HepG2 (cell line): Measurements from ENCODE around the gene CHST12. TPM values are rescaled to one million over a fixed set of nuclear protein-coding genes. Genes with fewer than 3 reads are reported as not detected.

Experiments
- ATAC-seq: fragments of 200-7000 bp; cut with Tn5 transposase; 3 replicates; pipeline ENCODE4 v1.9.1; 2020; ENCODE audit warnings: mild to moderate bottlenecking, moderate library complexity
- BruUV-seq: library from RNA; stranded (reverse); fragments of 400-500 nt; replicated peaks from 2 replicates; lab custom pipeline; 2021; lab: Mats Ljungman, UMichigan
- CTCF ChIA-PET: fragments of 300-600 bp; formaldehyde crosslinking; extraction: SDS; loops from one replicate; lab custom pipeline; 2021; ENCODE audit warnings: low total read pairs, inconsistent platforms, low intra/inter-chr PET ratio; lab: Yijun Ruan, JAX
- POLR2A ChIA-PET: fragments of 350-600 bp; sonication (Branson Sonifier 250); formaldehyde crosslinking; loops from one replicate; lab custom pipeline; 2020; ENCODE audit warnings: antibody characterized with exemption, inconsistent platforms; lab: Yijun Ruan, JAX
- DNase-seq: peaks from one replicate; pipeline ENCODE4 v3.0.0-alpha.2; 2015; ENCODE audit warnings: low spot score
- FAIRE-seq: peaks from 3 replicates; lab custom pipeline; 2011; peaks lifted over from hg19 to GRCh38; lab: Jason Lieb, UNC
- H2AFZ ChIP-seq: one replicate; pipeline ENCODE4 v1.6.1; 2011; ENCODE audit warnings: low read length, inconsistent platforms
- H3K27ac ChIP-seq: fragments of 300-600 bp; 3 replicates; pipeline ENCODE4 v1.8.0; 2011; ENCODE audit warnings: mixed run types, mild to moderate bottlenecking, mixed read lengths, low read length, inconsistent platforms; ENCODE audit not compliant: insufficient read depth; ENCODE audit errors: extremely low read length
- H3K27me3 ChIP-seq, 2 experiments: fragments of 200-600 bp in 1 of 2; 2 replicates in 1 of 2; 3 replicates in 1 of 2; pipeline versions ENCODE4 v1.6.0 to v1.8.0; 2011; ENCODE audit warnings: low read length in 2 of 2, mild to moderate bottlenecking in 2 of 2, moderate library complexity in 2 of 2, inconsistent platforms in 1 of 2; ENCODE audit not compliant: insufficient read depth in 2 of 2, control insufficient read depth in 1 of 2
- H3K36me3 ChIP-seq, 2 experiments: fragments of 200-600 bp in 1 of 2; replicated peaks in 1 of 2; 2 replicates in 1 of 2; 3 replicates in 1 of 2; pipeline versions ENCODE4 v1.5.1 to v1.8.0; 2011; ENCODE audit warnings: low read length in 2 of 2, inconsistent platforms in 1 of 2; ENCODE audit not compliant: insufficient read depth in 2 of 2, control insufficient read depth in 1 of 2
- H3K4me1 ChIP-seq: 2 replicates; pipeline ENCODE4 v1.5.1; 2012; ENCODE audit warnings: low read length, inconsistent platforms; ENCODE audit not compliant: insufficient read depth
- H3K4me2 ChIP-seq: 2 replicates; pipeline ENCODE4 v1.6.0; 2011; ENCODE audit warnings: low read depth, low read length, inconsistent platforms
- H3K4me3 ChIP-seq, 3 experiments: fragments of 200-600 bp in 1 of 3; sonication (generic), shearing (Covaris generic) in 1 of 3; replicated peaks in 1 of 3; 2 replicates each; pipeline ENCODE4 v1.5.1; 2011 to 2016; ENCODE audit warnings: low read length in 3 of 3, inconsistent platforms in 2 of 3, low read depth in 2 of 3, mild to moderate bottlenecking in 2 of 3, control low read depth in 1 of 3, mixed read lengths in 1 of 3; ENCODE audit not compliant: insufficient read depth in 1 of 3
- H3K79me2 ChIP-seq: one replicate; pipeline ENCODE4 v1.6.1; 2011; ENCODE audit warnings: low read length, inconsistent platforms; ENCODE audit not compliant: insufficient read depth
- H3K9ac ChIP-seq: 2 replicates; pipeline ENCODE4 v1.6.0; 2011; ENCODE audit warnings: mild to moderate bottlenecking, low read depth, low read length, inconsistent platforms; ENCODE audit not compliant: insufficient read depth
- H3K9me3 ChIP-seq: 2 replicates; pipeline ENCODE4 v1.5.1; 2012; ENCODE audit warnings: mild to moderate bottlenecking, low read length
- H4K20me1 ChIP-seq: 2 replicates; pipeline ENCODE4 v1.6.0; 2011; ENCODE audit warnings: inconsistent platforms, mild to moderate bottlenecking, low read length, moderate library complexity; ENCODE audit not compliant: insufficient read depth
- ARID3A ChIP-seq: IDR thresholded peaks from 2 replicates; pipeline ENCODE4 v1.6.1; 2012; ENCODE audit warnings: low read depth, low read length, improper control_type of control experiment
- ATF4 ChIP-seq, 2 experiments: fragments of 450-650 bp in 1 of 2; sonication (generic) in 1 of 2; formaldehyde crosslinking; IDR thresholded peaks; 2 replicates each; pipeline versions ENCODE4 v1.5.0 to v1.8.0; 2020 to 2022; ENCODE audit warnings: mild to moderate bottlenecking in 1 of 2, missing genetic modification reagents in 1 of 2
- CREBL2 ChIP-seq: sonication (generic); formaldehyde crosslinking; IDR thresholded peaks from 2 replicates; pipeline ENCODE4 v1.8.1; 2023; ENCODE audit warnings: missing genetic modification reagents, mild to moderate bottlenecking, borderline replicate concordance
- ETV5 ChIP-seq: IDR thresholded peaks from 2 replicates; pipeline ENCODE4 v1.6.1; 2018; ENCODE audit warnings: missing biosample characterization, missing genetic modification reagents, inconsistent platforms, borderline replicate concordance
- MAFF ChIP-seq: IDR thresholded peaks from 2 replicates; pipeline ENCODE4 v1.6.1; 2011; ENCODE audit warnings: low read depth, low read length, improper control_type of control experiment
- RAD51 ChIP-seq: fragments of 450-650 bp; IDR thresholded peaks from 2 replicates; pipeline ENCODE4 v1.6.1; 2016; ENCODE audit warnings: borderline replicate concordance
- REXO4 ChIP-seq: sonication (generic); formaldehyde crosslinking; IDR thresholded peaks from 2 replicates; pipeline ENCODE4 v1.8.0; 2022; ENCODE audit warnings: missing genetic modification reagents, mild to moderate bottlenecking, borderline replicate concordance
- RXRB ChIP-seq: IDR thresholded peaks from 2 replicates; pipeline ENCODE4 v1.6.1; 2016; ENCODE audit warnings: borderline replicate concordance, missing genetic modification reagents, missing compliant biosample characterization
- SOX6 ChIP-seq, 2 experiments: fragments of 450-650 bp in 1 of 2; sonication (generic) in 1 of 2; formaldehyde crosslinking in 1 of 2; IDR thresholded peaks; 2 replicates each; pipeline versions ENCODE4 v1.4.0 to v1.6.1; 2017 to 2020; ENCODE audit warnings: antibody characterized with exemption in 1 of 2, mild to moderate bottlenecking in 1 of 2, missing genetic modification reagents in 1 of 2
- ZNF569 ChIP-seq: sonication (generic); formaldehyde crosslinking; IDR thresholded peaks from 2 replicates; pipeline ENCODE4 v1.5.0; 2020; ENCODE audit warnings: mild to moderate bottlenecking, missing genetic modification reagents, moderate library complexity, borderline replicate concordance
- ZNF646 ChIP-seq: sonication (generic); formaldehyde crosslinking; IDR thresholded peaks from 2 replicates; pipeline ENCODE4 v1.9.0; 2021; ENCODE audit warnings: mild to moderate bottlenecking, missing genetic modification reagents
- WGBS: methylation state at CpG from one replicate; pipeline ENCODE4 v1.1.6; 2017; ENCODE audit warnings: low lambda C conversion rate; 5-methylcytosine and 5-hydroxymethylcytosine counted together
- in situ Hi-C: cut with HindIII; loops from 2 replicates; pipeline ENCODE4 v1.10.0; 2017; ENCODE audit warnings: low pct_unique_long_range_greater_than_20kb; ENCODE audit not compliant: extremely low pct_ligation_motif_present
- intact Hi-C: fragments of 100-400 bp; cut with micrococcal nuclease; formaldehyde crosslinking; loops from one replicate; pipeline ENCODE4 v1.10.0; 2022; ENCODE audit not compliant: unreplicated experiment
- polyA plus RNA-seq, 8 experiments: library from polyadenylated mRNA; depleted of rRNA in 3 of 8; stranded (reverse) in 7 of 8; unstranded in 1 of 8; fragments of >200 nt; fragmentation: Illumina TruSeq in 4 of 8; extraction: Trizol in 4 of 8; gene quantifications; 2 replicates each; pipeline versions ENCODE4 v1.2.1 to v1.2.3, GENCODE V29; 2011 to 2016; ENCODE audit warnings: low read depth in 4 of 8, missing spikeins in 1 of 8, mixed read lengths in 1 of 8; ENCODE audit not compliant: insufficient read depth in 1 of 8
- total RNA-seq, 5 experiments: library from RNA; depleted of rRNA; stranded (reverse); fragments of >200 nt; fragmentation: Illumina TruSeq; extraction: Trizol; gene quantifications; 2 replicates each; pipeline ENCODE4 v1.2.3, GENCODE V29; 2016; ENCODE audit warnings: low read depth in 1 of 5

Gene CHST12
- total and polyA plus RNA-seq, 2 of the 13 experiments (the other 11 are each of a cell fraction or from before 2014, with no cell fraction given) = 6.4 to 15.8 TPM

GRCh38 chr7:2373646-2374045, 29.8 kb upstream of the CHST12 start (continued):
- TF ChIP-seq ZNF646 (CRISPR knock-in tag) (no peak), SOX6 (IDR thresholded peaks at IDR 0.05) (no peak), SOX6 (CRISPR knock-in tag; IDR thresholded peaks at IDR 0.05) (no peak), RAD51 (no peak), REXO4 (no peak), ZNF569 (no peak)
- TF ChIP-seq, all 625 proteins: peak for 0

GRCh38 chr7:2374401-2374800, 29.0 kb upstream of the CHST12 start:
- no peaks in the 10 kb centered on the region for H3K9me3 ChIP-seq
- no peak for ATAC-seq
- H2AFZ ChIP-seq = no peak overlapping the region
- no peak for TF ChIP-seq MAFF
- no peak for TF ChIP-seq CREBL2 (CRISPR knock-in tag)
- TF ChIP-seq RXRB (CRISPR knock-in tag) = no peak
- no peak for TF ChIP-seq ATF4 (CRISPR knock-in tag; IDR thresholded peaks at IDR 0.05)
- TF ChIP-seq ETV5 (CRISPR knock-in tag) = no peak
- no peak for TF ChIP-seq ARID3A
- H4K20me1 ChIP-seq = 0 out of 2 replicates have a peak, but pooled peaks cover 7% of the 10 kb centered on the region
- peaks cover 4% of the 10 kb centered on the region for H3K79me2 ChIP-seq
- intact Hi-C loops (no loop called here), in situ Hi-C loops (no loop called here)
- H3K4me3 ChIP-seq = no peak overlapping the region
- no peaks in the 10 kb centered on the region for H3K27me3 ChIP-seq
- no peak overlapping the region for H3K27ac ChIP-seq
- peaks cover 58 to 87% of the 10 kb centered on the region in 2 experiments for H3K36me3 ChIP-seq
- no peak overlapping the region for H3K4me2 ChIP-seq
- H3K4me1 ChIP-seq = no peaks in the 10 kb centered on the region
- no peak for DNase-seq
- ChIA-PET POLR2A (no interaction called here), CTCF (no interaction called here)
- BruUV-seq = no TSS peak
- FAIRE-seq = no peak
- no peak overlapping the region for H3K9ac ChIP-seq
- WGBS = 96% methylated on average over 14 of the region's 18 CpGs
